GM21390 (cell line): ENCODE measurements around the gene ELN.
"Not testable (repeated sequence)": the region's sequence is repeated elsewhere in the genome, so short reads cannot be mapped to it uniquely, and the experiment has no call there.

ENCODE experiments used
- ATAC-seq: cut with Tn5 transposase; IDR thresholded peaks from one replicate; pipeline ENCODE4 v1.9.1; 2021; ENCODE audit not compliant: unreplicated experiment

ELN gene

DNA sequence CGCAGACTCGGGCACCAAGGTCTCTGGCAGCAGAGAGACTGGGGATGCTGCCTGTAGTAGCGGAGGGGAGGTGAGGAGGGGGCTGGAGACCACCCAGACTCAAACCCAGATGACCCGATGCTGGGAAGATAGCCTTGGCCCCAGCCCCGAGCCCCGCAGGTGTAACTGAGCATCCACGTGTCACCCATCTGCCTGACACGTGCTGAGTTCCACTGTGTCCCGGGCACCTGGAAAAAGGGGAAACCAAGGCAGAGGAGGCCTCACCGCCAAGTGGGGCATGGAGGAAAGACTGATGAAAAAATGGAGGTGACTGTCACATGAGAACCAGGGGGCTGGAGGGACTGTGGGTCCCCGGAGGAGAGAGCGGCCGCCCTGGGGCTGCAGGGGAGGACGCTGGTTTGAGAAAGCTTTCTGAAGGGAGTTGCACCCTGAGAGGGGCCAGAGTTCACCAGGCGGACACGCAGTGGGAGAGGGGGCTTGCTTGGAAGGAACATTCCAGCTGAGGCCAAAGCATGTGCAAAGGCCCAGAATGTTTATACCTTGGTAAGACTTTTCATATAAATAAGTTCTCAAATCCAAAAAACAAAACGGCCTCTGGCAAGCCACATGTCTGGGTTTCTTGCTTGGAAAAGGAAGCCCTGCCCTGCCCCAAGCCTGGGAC, 27.4 kb upstream of the ELN start:
- no peak for ATAC-seq

- ATAC-seq: no peak
Observed at GRCh38 chr7:74001150-74001494, 26.9 kb upstream of the ELN start.

- ATAC-seq: no peak
Observed at GRCh38 chr7:74002474-74003017, 25.4 kb upstream of the ELN start.

- ATAC-seq: no peak
Observed at GRCh38 chr7:74003621-74004020, 24.4 kb upstream of the ELN start.

- ATAC-seq: no peak
Observed at GRCh38 chr7:74006032-74006431, 21.9 kb upstream of the ELN start.

DNA sequence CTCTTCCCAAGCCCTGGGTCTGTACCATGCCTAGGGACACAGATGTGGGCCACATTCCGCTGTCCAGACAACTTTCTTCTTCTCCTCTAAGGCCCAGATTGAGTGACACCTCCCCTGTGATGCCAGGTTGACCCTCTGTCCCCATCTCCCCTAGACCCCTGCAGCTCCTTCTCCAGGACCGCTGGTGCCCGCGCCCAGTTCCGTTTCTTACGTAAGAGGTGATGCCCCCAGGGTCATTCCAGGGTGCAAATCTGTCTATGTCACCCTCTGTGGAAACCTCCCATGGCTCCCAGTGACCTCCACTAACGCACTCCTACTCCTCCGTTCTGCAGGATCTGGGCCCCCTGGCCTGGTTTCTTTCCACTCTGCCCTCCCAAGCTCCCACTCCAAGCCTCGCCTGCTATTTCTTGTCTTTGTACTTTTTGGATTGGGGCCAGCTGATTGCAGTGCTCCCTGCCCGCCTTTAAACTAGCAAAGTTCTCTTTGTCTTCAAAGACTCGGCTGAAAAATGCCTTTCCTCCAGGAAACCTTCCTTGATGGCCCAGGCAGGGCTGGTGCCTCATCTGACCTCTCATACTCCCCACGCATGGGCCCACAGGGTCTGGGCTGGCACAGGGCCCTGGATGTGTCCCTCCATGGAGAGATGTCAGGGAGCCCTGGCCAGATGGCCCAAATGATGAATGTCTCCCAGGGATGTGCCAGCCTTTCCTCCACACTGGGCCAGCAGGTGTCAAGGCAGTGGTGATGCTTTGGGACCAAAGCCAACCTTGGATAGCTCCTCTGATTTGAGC, 21.3 kb upstream of the ELN start:
- ATAC-seq: no peak

DNA sequence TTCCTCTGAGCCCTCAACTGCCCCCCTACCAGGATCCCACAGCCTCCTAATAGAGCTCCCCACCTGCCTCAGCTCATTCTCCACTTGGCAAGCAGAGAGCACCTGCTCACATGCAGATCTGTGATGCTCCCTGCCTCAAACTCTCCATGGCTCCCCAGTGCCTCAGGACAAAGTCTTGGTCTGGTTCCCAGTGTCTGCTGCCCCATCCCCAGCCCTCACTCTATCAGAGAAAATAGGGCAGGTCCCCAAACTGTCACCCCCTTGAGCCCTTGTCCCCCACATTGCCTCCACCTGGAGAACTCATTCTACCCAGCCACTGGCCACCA, 20.8 kb upstream of the ELN start:
- no peak for ATAC-seq

DNA sequence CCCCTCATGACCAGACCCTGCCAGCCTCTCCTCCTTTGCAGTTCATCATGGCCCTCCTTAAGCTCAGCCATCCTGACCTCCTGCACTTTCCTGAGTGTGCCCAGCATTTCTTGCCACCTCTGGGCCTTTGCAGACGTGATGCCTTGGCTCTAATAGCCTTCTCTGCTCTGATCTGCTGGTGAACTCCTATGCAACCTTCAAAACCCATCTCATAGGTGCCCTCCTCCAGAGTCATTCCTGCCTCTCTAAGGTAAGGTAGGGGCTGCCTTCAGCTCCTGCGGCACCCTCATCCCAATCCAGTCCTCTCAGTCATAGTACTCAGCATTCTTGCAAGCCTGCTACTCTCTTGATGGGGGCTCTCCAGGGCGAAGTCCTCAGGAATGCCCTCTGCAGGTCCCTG, 19.3 kb upstream of the ELN start:
- ATAC-seq: no peak

GRCh38 chr7:74009719-74010118, 18.3 kb upstream of the ELN start:
- ATAC-seq: no peak

DNA sequence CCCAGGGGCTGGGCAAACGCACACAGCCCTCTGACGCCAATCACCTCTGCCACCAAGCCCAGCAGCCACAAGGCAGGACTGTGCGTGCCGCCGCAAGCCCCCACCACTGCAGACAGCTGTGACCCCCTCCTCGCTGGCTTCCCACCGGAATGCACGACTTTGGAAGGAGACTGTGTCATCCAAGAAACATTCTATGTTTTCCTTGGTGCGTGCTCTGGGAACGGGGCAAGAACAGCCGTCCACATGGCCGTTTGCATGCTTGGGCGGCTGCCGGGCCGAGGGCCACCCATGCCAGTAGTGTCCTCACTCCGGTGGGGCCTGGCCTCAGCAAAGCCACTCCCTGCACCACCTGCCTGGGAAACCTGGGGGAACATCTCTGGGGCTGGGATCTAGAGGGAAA, 17.6 kb upstream of the ELN start:
- ATAC-seq: no peak

DNA sequence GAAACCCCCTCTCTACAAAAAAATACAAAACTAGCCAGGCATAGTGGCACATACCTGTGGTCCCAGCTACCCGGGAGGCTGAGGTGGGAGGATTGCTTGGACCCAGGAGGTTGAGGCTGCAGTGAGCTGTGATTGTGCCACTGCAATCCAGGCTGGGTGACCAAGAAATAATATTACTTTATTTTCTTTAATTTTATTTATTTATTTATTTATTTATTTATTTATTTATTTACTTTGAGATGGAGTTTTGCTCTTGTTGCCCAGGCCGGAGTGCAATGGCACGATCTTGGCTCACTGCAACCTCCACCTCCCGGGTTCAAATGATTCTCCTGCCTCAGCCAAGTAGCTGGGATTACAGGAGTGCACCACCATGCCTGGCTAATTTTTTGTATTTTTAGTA, 16.6 kb upstream of the ELN start:
- ATAC-seq: not testable (repeated sequence)

- ATAC-seq: peak; percentile 88
Observed at GRCh38 chr7:74012842-74013249, 15.1 kb upstream of the ELN start.

GRCh38 chr7:74013539-74014272, 14.3 kb upstream of the ELN start:
- no peak for ATAC-seq

DNA sequence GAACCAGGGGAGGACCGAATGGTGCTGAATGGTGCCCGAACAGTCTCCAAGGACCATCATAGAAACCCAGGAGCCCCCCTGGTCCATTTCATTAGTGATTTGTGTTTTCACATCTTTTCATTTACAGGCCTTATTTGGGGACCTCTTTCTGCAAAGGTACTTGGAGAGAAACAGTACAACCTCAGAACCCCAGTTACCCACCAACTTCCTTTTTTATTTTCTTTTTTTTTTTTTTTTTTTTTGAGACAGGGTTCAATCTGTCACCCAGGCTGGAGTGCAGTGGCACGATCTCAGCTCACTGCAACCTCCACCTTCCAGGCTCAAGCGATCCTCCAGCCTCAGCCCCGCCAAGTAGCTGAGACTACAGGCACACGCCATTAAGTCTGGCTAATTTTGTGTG, 13.0 kb upstream of the ELN start:
- no peak for ATAC-seq

DNA sequence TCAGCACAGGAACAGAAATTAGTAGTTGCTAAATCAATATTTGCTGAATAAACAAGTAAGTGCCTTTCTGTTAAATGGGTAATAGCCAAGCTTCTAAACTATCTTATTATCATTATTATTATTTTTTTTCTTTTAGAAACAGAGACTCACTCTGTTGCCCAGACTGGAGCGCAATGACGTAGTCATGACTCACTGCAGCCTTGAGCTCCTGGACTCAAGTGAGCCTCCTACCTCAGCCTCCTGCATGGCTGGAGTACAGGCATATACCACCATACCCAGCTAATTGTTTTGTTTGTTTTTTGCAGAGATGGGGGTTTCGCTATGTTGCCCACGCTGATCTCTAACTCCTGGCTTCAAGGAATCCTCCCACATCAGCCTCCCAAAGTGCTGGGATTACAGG, 12.3 kb upstream of the ELN start:
- ATAC-seq: no peak

GRCh38 chr7:74017125-74017524, 10.8 kb upstream of the ELN start:
- no peak for ATAC-seq

DNA sequence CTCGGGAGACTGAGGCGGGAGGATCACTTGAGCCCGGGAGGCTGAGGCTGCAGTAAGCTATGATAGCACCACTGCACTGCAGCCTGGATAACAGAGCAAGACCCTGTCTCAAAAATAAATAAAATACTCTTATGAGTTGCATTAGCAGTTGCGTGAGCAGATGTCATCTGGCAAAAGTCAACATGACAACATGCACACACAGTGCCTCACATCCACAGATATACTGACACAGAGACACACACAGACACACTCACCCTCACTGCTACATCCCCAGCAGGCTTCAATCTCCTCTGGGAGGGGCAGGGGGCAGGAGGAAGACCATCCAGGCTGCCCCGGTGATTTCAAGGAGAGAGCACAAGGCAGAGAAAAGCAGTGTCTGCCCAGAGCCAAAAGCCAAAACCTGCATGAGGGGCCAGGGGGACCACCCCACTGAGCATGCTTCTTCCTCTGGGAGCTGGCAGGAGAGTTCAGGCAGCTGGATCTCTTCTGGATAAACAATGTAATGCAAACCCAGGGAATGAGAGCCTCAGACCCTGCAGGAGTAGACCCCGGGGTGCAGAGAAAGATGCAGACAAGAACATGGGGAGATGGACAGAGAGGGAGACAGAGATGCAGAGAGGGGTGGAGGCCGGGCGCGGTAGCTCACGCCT, 9.6 kb upstream of the ELN start:
- no peak for ATAC-seq

DNA sequence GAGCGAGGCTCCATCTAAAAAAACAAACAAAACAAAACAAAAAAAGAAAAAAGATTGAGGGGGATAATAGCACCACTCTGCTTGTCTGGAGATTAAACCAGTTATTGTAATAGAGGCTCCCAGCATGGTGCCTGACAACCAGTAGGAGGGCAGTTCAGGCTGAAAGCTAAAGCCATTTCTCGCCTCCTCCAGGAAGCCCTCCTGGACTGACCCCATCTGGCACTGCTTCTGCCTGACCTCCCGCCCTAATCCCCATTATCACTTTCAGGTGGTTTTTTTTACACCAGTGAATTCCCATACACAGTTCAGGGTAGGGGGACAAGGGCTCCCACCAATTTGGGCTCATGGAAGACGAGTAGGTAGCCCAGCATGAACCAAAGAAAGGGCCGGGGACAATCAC, 8.8 kb upstream of the ELN start:
- no peak for ATAC-seq

DNA sequence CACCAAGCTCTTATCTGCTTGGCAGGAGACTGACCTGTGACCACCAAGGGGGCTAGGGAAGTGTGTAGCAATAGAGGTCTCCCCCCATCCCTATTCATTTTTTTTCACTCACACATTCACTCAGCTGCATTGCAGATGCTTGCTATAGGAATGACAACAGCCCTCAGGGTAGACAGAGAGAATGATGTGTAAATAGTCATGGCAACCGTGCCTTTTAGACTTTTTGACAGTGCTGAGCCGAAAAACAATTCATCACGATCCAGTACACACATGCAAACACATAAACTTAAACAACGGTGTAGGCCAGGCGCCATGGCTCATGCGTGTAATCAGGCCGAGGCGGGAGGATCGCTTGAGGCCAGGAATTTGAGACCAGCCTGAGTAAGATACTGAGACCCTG, 7.6 kb upstream of the ELN start:
- ATAC-seq: no peak

GRCh38 chr7:74021546-74022320, 6.2 kb upstream of the ELN start:
- no peak for ATAC-seq

DNA sequence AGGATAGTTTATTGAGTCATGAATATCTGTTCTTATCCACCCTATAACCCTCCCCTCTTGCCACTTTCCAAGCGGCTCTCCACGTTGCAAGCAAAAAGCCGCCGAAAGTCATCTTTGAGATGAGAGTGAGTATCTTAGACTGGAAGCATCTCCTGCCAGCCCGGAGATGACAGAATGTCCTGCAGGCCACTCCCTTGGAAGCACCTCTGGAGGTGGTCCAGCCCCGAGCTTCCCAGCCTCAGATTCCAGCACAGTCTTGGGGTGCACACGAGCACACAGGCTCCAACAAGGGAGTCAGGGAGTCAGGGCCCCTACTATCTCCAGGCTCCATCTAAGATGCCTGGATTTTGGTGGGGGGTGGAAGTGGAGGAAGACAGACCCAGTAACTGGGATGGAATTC, 5.5 kb upstream of the ELN start:
- ATAC-seq: no peak
